Measurements from ENCODE around the gene MMS22L.
"Not testable (repeated sequence)": the region's sequence is repeated elsewhere in the genome, so short reads cannot be mapped to it uniquely, and the experiment has no call there.

The MMS22L gene

GRCh38 chr6:97240222-97240621 is 42.8 kb downstream of the MMS22L start:
- DNase-seq (ENCODE audit: low read depth), result no peak

GRCh38 chr6:97231911-97232310 is 51.1 kb downstream of the MMS22L start:
- no peak for DNase-seq (ENCODE audit: low read depth)

GRCh38 chr6:97222903-97223302 is 60.1 kb downstream of the MMS22L start:
- DNase-seq (ENCODE audit: low read depth), result no peak

GRCh38 chr6:97218912-97219311 is 64.1 kb downstream of the MMS22L start:
- no peak for DNase-seq (ENCODE audit: low read depth)

GRCh38 chr6:97215157-97215769 is 67.8 kb downstream of the MMS22L start:
- DNase-seq (ENCODE audit: low read depth), result no peak

GRCh38 chr6:97214671-97215070 is 68.3 kb downstream of the MMS22L start:
- no peak for DNase-seq (ENCODE audit: low read depth)

- no peak for DNase-seq (ENCODE audit: low read depth)
Observed at GRCh38 chr6:97207383-97207782, 75.6 kb downstream of the MMS22L start.

GRCh38 chr6:97205966-97206365 is 77.0 kb downstream of the MMS22L start:
- no peak for DNase-seq (ENCODE audit: low read depth)

GRCh38 chr6:97203343-97203742 is 79.7 kb downstream of the MMS22L start:
- DNase-seq (ENCODE audit: low read depth), result no peak

- no peak for DNase-seq (ENCODE audit: low read depth)
Observed at GRCh38 chr6:97198046-97198565, 84.9 kb downstream of the MMS22L start.

- no peak for DNase-seq (ENCODE audit: low read depth)
Observed at GRCh38 chr6:97195117-97195516, 87.9 kb downstream of the MMS22L start.

GRCh38 chr6:97189767-97190166 is 93.2 kb downstream of the MMS22L start:
- no peak for DNase-seq (ENCODE audit: low read depth)

- DNase-seq (ENCODE audit: low read depth), result no peak
Observed at GRCh38 chr6:97187951-97188350, 95.1 kb downstream of the MMS22L start.

- DNase-seq (ENCODE audit: low read depth), result peak; percentile 3
Observed at GRCh38 chr6:97186416-97186999, 96.5 kb downstream of the MMS22L start.

GRCh38 chr6:97177905-97178304 is 105.1 kb downstream of the MMS22L start:
- no peak for DNase-seq (ENCODE audit: low read depth)

GRCh38 chr6:97176468-97176867 is 106.5 kb downstream of the MMS22L start:
- DNase-seq (ENCODE audit: low read depth), result no peak

GRCh38 chr6:97175806-97176205 is 107.2 kb downstream of the MMS22L start:
- DNase-seq (ENCODE audit: low read depth), result no peak

GRCh38 chr6:97174471-97174870 is 108.5 kb downstream of the MMS22L start:
- no peak for DNase-seq (ENCODE audit: low read depth)

GRCh38 chr6:97160280-97160679 is 122.7 kb downstream of the MMS22L start:
- no peak for DNase-seq (ENCODE audit: low read depth)

- not testable (repeated sequence) for DNase-seq (ENCODE audit: low read depth)
Observed at GRCh38 chr6:97155447-97155846, 127.6 kb downstream of the MMS22L start.

- no peak for DNase-seq (ENCODE audit: low read depth)
Observed at GRCh38 chr6:97154015-97154414, 129.0 kb downstream of the MMS22L start.

- DNase-seq (ENCODE audit: low read depth), result no peak
Observed at GRCh38 chr6:97151601-97152000, 131.4 kb downstream of the MMS22L start.

GRCh38 chr6:97150932-97151331 is 132.1 kb downstream of the MMS22L start:
- DNase-seq (ENCODE audit: low read depth), result no peak

- DNase-seq (ENCODE audit: low read depth), result no peak
Observed at GRCh38 chr6:97147421-97147820, 135.6 kb downstream of the MMS22L start.

All from stimulated activated CD8-positive, alpha-beta memory T cell treated with anti-CD3 and anti-CD28 coated beads, Interleukin-12 subunit alpha, Interleukin-12 subunit beta, amount 100 ng/mL, for 4 hours (primary cell).